GM19240 (cell line): ENCODE measurements around the gene LRP4.
A peak's percentile ranks its signal among the peaks of the same experiment; 100 is the strongest.

Source experiments
- DNase-seq: peaks from one replicate; pipeline ENCODE4 v3.0.0; 2011; ENCODE audit warnings: low spot score; ENCODE audit not compliant: insufficient read length

LRP4 gene

GRCh38 chr11:46895821-46896220 is 22.5 kb downstream of the LRP4 start:
- no peak for DNase-seq

DNA sequence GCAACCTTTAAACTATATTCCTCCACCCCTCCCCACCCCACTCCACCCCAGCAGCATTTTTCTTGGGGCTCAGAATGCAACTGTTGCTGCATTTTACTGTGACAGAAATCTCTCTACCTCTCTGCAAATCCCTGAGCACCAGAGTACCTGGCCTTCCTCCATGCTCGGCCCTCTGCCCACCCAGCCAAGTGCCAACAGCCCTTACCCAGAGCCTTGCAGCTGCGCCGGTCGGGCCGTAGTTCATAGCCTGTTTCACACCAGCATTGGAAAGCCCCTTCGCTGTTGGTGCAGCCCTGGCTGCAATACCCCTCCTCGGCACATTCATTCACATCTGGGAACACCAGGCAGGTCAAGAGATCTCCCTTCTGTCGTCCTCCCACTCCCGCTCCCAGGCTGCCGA is 23.4 kb downstream of the LRP4 start:
- DNase-seq, result no peak

DNA sequence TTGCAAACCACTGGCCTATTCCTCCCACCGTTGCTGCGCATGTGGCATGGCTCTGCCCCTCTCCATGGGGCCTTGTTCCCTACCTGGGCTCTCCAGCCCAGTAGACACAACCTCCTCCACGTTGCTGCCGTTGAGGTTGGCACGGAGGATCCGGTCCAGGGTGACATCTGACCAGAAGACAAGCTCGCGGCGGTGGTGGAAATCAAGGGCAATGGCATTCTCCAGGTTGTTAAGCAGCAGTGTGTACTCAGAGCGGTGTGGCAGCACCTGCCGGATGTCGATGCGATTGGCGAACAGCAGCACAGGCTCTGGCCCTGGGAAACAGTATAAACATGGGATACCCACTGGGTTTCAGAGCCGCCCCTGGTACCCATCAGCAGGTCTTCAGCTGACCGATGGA is 23.8 kb downstream of the LRP4 start:
- DNase-seq, result no peak

GRCh38 chr11:46892838-46893237 is 25.5 kb downstream of the LRP4 start:
- no peak for DNase-seq

- DNase-seq, result no peak
Measured at GRCh38 chr11:46892109-46892508, 26.2 kb downstream of the LRP4 start.

DNA sequence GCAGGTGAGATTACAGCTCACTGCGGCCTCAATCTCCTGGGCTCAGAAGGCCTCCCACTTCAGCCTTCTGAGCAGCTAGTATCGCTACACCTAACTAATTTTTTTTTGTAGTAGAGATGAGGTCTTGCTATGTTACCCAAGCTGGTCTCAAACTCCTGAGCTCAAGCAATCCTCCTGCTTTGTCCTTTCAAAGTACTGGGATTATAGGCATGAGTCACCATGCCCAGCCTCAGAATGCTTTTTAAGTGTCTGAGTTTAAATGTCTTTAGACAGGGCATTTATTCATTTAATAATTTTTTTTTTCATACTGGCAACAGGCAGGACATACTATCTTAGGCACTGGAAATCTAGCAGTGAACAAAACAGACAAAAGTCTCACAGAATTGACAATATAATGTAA is 27.7 kb downstream of the LRP4 start:
- DNase-seq, result no peak

DNA sequence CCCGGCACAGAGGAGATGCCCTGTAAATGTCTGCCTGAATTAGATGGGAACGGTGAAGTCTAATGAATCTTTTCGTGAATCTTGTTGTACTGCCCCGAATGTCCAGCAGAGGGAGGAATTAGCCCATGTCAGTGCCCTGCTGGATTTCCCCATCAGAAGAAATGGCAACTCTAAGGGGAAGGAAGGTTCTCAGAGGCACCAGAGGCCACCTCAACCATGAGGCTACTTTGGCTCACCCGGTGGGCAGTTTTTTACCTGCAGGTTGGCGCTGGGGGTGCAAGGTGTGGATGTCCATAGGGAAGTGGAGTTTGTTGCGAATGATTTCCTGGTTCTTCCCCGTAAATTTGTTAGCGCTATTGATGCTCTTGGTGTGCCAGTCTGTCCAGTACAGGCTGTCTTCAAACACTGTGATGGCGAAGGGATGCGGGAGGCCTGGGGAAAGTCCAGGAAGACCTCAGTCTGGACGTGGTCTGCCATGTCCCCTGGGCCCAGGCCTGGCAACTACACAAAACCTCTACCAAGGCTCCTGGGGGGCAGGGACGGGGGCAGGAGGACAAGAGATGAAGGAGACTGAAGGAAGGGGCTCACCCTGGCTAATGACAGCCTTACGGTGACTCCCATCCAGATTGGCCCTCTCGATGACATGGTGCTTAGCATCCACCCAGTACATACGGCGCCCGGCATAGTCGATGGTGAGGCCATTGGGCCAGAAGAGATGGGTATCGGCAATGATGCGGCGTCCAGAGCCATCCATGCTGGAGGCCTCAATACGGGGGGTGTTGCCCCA is 28.5 kb downstream of the LRP4 start:
- DNase-seq, result peak; percentile 80

DNA sequence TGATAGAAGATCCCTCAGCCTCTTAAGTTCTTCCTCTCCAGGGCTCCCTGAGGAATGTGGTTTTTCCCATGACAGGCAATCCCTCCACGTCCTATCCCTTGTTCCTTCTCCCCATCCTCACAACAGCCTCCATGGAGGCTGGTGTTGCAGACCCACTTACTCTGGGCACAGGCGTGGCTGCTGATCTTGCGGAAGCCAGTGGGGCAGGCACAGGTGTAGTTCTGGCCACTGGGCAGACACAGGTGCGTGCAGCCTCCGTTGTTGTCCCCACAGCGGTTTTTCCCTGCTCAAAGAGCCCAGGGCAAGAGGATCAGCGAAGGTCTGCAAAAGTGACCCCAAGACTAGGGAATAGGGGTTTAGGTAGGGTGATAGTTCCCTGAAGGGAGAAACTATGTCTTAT is 29.1 kb downstream of the LRP4 start:
- DNase-seq, result no peak

DNA sequence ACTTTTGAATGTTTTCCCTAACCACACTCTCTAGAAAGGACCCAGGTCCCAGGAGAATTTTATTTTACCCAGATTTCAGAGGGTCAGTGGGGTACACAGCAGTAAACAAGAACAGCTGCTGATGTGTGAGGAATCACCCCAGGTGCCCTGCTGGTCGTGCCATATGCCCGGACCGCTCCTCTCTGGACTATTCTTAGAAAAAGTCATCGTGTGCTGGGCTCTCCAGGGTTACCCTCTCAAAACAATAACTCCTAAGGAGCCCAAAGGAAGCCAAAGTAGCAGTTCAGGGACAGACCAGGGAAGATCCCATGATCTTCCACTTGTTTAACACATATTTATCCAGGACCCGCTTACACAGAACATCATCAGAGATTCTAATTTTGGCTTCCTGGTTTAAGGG is 29.7 kb downstream of the LRP4 start:
- no peak for DNase-seq

DNA sequence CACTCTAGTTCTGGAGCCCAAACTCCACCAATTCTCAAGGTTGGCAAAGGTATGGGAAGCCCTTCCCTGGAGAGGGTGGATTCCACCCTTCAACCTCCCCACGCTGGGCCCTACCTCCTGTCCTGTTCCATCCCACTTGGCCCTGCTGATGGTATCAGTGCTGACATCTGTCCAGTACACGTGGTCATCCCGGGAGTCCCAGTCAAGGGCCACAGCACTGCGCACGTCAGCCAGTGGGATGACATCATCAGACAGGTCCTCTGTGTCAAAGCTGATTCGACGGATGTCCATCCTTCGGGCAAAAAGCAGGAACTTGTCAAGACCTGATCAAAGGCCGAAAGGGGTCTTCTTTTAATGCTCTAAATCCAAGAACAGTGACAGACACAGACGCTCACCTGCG is 32.1 kb downstream of the LRP4 start:
- no peak for DNase-seq

DNA sequence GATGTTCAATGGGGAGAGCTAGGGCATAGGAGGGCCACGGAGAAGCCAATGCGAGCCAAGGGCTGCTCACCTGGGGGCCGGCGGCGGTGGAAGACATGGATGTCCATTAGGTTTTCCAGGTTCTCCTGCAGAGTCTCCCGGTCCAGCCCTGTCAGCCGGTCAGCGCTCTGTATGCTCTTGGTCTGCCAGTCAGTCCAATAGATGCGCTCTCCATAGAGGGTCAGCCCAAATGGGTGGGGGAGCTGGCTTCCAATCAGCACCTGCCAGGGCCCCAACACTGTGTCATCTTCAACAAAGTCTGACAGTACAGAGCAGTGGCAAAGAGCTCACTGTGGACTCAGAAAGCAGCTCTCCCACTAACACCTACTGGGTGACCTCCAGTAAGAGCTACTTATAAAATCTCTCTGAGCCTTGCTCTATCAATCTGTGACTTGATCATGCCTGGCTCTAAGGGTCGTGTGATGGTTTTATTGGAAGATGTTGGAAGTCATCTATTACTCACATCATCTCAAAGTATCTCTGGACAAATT is 39.2 kb downstream of the LRP4 start:
- DNase-seq, result no peak

GRCh38 chr11:46877580-46877979 is 40.8 kb downstream of the LRP4 start:
- no peak for DNase-seq

GRCh38 chr11:46876471-46876870 is 41.9 kb downstream of the LRP4 start:
- DNase-seq, result no peak

DNA sequence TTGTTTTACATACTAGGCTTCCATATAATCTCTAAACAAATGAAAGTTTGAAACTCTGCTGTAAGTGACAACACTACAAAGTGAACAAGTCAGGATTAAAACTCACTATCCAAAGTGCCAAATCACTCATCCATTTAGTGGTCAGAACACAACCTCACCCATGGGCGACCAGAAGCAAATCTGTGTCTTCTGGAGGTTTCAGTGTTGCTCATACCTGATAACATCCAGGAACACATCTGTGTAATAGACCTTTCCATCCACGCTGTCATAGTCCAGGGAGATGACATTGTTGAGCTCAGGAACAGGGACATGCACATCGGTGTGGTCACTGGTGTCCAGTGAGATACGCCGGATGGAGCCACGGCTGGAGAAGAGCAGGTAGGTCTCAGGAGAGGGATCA is 43.8 kb downstream of the LRP4 start:
- DNase-seq, result no peak

DNA sequence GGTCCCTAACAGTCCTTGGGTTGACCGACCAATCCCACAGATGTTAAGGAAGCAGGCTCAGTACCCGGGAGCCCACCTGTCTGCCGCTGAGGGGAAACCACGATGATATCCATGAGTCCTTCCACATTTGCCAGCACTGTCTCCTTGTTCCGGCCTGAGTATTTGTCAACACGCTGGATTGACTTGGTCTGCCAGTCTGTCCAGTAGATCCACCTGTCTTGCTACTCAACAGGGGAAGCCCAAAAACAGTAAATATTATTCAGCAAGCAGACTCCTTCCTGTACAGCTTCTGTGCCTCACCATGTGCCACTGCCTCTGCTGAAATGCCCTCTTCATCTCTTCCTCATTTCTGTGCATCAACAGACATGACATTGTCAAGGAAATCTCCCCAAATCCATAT is 49.4 kb downstream of the LRP4 start:
- DNase-seq, result no peak

DNA sequence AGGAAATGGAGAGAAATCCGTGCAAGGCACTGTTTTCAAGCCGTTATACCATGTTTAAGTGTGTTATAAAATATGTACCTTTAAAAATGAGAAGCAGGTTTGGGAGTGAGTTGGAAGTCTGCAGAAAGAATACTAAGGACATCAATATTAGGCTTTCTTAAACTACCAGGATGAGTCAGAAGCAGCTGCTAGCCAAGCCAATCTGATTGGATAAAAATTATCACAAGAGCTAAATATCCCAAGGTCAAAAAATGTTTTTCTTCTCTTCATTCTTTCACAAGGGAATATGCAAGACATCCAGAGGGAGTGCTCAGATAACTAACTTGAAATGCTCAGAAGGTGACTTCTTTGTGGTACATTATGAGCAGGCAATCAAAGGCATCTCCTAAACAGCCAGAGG is 53.0 kb downstream of the LRP4 start:
- DNase-seq, result no peak

DNA sequence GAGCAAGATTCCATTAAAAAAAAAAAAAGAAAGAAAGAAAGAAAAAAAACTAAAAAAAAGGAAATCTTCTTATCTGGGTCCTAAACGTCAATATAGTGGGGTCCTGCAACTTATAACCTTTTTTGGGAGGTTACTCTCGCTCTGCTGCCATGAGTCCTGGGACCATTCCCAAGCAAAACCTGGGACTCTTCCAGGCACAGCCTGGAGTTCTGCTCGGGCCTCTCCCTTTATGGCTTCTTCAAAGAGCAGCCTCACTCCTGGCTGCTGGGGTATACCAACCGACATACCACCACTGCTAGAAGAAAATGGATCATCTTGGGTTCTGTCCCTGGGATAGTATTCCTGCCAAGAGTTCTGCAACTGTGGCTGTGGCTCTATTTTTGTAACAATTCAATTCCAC is 58.1 kb downstream of the LRP4 start:
- DNase-seq, result no peak

DNA sequence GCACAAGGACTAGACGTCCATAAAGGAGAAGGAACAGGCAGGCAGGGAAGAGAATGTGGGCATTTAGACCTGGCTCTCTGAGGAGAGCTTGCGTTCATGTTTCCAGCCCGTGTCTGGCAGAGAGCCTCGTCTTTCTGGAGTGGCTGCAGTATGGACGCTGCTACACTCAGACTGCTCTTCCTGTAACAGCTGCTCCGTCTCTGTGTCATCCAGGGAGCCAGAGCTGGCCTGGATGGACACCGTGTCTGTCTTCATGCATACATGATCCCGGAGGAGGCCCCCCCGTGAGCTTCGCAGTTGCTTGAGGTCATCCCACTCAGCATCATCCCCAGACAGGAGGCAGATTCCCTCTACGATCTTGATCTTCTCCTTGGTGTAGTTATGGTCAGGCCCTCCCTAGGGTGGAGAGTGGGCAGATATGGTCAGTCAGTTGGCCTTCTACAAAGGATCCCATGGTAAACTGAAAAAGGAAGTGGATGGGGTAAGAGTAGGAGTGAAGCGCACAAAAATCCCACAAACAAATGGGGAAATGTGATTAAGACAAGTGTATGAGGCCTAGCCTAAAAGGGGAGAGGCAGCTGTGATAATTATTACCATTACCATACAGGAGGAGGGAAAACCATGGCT is 59.3 kb downstream of the LRP4 start:
- no peak for DNase-seq

GRCh38 chr11:46857666-46858065 is 60.7 kb downstream of the LRP4 start:
- DNase-seq, result no peak

DNA sequence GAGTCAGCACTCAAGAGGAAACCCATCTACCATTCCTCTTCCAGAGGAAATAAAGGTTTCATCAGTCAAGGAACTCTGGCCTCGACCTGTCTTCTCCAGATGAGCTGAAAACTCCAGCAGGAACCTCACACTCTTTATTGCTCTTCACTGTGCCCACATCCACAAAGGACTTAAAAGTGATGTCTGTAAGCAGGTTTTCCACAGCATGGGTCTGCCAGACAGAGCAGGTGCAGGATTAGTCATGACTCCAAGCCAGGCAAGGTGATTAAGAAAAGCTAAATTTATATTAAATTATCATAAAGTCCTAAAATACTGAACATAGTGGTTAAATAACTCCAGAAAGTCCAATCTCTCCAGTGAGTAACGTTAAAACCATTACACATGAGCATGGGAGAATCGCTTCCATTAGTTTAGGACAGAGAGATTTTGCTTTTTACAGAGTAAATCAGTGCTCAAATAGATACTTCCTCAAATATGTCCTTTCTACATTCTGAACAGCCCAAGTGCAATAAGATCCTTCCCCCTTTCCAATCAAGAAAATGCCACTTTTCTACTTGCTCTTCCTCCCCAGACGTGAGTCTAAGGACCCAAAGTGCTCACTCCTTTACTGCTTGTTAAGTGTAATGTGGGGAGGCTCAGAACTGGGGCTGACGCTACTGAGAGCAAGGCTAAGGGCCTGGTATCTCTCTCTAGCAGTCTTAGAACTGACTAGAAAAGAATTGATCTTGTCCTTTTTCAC is 61.6 kb downstream of the LRP4 start:
- DNase-seq, result no peak

GRCh38 chr11:46855863-46856262 is 62.5 kb downstream of the LRP4 start:
- no peak for DNase-seq

GRCh38 chr11:46855167-46855566 is 63.2 kb downstream of the LRP4 start:
- DNase-seq, result no peak
